NCI-H524 treated with DMSO at 0.1 percent for 48 hours (cell line): ENCODE measurements around the gene DCLRE1A.
"Not testable (repeated sequence)": the region's sequence is repeated elsewhere in the genome, so short reads cannot be mapped to it uniquely, and the experiment has no call there.

Experiments used
- DNase-seq: peaks from one replicate; lab custom pipeline; 2025; lab: John Stamatoyannopoulos, UW

DCLRE1A gene

GRCh38 chr10:113858541-113858940 is 4.7 kb upstream of the DCLRE1A start:
- no peak for DNase-seq

DNA sequence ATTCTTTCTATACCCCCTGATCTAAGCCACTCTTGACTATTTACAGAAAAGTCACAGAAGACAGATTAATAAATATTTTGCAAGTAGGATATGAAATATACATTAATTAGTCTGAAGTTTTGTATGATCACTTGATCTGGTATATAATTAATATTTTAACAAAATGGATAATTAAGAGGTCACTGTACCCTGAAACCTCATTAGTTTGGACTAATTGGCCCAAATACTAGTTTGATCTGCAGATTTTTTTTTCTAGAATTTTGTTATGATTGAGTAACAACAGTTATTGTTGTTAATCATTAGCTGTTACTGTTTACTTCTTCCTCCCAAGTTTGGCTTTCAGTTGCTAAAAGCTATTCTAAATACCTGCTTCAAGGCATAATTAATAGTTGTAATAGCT is 3.3 kb upstream of the DCLRE1A start:
- DNase-seq = no peak

- DNase-seq = no peak
Observed at GRCh38 chr10:113856563-113856962, 2.7 kb upstream of the DCLRE1A start.

GRCh38 chr10:113854761-113855588 is 1.1 kb upstream of the DCLRE1A start:
- no peak for DNase-seq

DNA sequence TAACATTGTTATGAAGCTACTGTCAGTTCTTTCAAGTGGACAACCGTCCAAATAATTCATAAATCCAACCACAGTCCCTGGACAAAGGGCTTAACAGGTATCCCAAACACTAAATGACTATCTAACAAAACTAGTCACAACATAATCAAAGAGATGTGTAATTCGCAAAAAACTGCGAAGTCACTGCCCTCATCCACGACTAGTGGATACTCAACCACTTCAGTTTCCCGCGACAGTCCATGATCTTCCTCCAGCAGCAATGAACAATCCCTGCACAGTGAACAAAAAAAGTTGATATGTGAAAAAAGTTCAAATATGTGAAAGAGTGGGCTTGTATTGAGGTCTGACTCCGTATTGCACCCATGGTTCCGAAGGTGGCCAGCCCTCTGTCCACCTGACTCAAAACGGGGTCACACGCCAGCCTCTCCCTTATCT is 287 bp downstream of the DCLRE1A start:
- no peak for DNase-seq

GRCh38 chr10:113849946-113850345 is 3.9 kb downstream of the DCLRE1A start:
- DNase-seq = no peak

GRCh38 chr10:113849140-113849803 is 4.6 kb downstream of the DCLRE1A start:
- no peak for DNase-seq

DNA sequence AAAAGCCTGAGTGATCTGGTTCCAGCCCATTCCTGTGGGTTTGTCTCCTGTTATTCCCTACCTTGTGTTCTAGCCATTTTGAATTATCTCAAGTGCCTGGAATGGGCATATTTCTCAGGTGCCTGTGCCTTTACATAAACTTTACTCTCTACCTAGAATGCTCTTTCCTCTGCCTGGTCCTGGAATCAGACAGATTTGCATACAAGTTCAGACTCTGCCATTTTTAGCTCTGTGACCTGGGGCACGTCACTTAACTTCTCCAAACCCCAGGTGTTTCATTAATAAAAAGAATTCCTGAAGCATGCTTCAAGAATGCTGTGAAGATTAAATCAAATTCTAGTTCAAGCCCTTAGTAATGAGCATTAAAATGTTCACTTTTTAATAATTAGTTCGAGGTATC is 7.8 kb downstream of the DCLRE1A start:
- no peak for DNase-seq

GRCh38 chr10:113843972-113844485 is 9.9 kb downstream of the DCLRE1A start:
- DNase-seq = no peak

DNA sequence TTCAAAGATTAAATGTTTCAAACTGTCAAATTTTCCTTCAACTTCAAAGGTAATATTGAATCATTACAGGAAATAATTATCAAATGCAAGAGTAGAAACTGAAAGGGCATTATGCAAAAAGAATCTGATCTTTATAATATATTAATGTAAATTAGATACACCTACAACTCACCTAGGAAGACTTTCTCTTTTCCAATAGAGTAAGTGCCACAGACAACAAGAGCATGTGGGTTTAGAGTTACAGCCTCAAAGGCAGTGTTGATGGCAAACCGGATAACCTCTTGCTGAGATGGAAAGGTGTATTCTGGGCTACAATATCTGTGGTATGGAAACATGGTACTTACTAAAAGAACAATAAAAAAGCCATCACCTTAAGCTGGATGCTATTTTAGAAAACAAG is 11.7 kb downstream of the DCLRE1A start:
- no peak for DNase-seq

DNA sequence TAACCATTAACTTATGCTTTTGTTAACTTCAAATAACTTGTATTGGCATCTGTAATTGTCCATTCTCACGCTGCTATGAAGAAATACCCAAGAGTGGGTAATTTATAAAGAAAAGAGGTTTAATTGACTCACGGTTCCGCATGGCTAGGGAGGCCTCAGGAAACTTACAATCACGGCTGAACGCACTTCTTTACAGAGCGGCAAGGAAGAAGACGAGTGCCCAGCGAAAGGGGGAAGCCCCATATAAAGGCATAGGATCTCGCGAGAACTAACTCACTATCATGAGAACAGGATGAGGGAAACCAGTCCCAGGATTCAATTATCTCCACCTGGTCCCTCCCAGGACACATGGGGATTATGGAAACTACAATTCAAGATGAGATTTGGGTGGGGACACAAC is 25.3 kb downstream of the DCLRE1A start:
- DNase-seq = not testable (repeated sequence)

GRCh38 chr10:113825791-113826190 is 28.1 kb downstream of the DCLRE1A start:
- no peak for DNase-seq

DNA sequence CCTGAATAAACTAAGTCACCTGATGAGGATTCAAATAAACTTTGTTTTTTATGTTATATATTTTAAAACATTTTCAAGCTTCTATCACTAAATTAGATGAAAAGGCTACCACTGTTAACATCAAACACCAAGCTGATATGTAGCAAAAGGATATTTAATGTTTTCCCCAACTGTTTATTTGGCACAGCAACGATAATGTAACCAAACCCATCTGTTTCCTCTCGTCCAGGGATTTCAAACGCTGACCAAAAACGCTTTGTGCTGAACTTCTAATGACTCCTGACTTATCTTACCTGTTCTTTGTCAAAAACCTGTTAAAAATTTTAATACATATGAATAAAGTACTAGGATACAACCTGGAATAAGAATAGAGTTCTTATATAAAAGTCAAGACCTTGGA is 30.5 kb downstream of the DCLRE1A start:
- DNase-seq = no peak

DNA sequence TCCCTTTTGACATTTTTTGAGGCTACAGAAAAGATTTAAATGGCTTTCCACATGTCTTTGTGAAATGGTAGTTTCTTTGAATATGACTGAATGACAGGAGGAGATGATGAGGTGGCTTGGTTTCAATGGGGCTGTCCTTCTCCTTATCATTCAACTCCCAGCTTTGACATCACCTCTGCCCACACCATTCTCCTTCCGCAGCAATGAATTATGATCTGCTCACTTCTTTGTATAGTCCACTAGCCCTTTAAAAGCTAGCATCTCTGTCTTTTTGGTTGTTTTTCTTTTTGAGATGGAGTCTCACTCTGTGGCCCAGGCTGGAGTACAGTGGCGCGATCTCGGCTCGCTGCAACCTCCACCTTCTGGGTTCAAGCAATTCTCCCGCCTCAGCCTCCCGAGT is 31.7 kb downstream of the DCLRE1A start:
- DNase-seq = no peak

DNA sequence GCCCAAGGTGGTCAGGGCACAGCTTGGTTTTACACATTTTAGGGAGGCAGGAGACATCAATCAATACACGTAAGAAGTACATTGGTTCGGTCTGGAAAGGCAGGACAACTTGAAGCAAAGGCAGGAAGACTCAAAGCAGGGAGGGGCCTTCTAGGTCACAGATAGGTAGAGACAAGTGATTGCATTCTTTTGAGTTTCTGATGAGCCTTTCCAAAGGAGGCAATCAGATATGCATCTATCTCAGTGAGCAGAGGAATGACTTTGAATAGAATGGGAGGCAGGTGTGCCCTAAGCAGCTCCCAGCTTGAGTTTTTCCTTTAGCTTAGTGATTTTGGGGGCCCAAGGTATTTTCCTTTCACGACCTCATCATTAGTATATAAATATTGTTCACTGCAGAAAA is 32.6 kb downstream of the DCLRE1A start:
- not testable (repeated sequence) for DNase-seq

GRCh38 chr10:113820507-113820906 is 33.4 kb downstream of the DCLRE1A start:
- DNase-seq = no peak

DNA sequence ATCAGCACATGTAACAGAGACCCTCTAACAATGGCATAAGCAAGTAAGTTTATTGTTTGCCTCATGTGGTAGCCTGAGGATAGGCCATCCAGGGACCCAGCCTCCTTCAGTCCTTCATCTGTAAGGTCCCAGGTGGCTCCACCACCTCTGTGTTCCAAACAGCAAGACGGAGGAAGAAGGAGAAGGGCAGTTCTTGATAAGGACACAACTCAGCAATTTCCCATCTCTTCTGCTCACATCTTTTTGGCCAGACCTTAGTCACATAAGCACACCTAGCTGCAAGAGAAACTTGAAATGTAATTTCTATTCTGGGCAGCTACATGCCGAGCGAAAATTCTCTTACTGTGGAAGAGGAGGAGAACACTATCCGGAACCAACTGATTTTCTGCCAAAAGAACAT is 33.9 kb downstream of the DCLRE1A start:
- DNase-seq = no peak

DNA sequence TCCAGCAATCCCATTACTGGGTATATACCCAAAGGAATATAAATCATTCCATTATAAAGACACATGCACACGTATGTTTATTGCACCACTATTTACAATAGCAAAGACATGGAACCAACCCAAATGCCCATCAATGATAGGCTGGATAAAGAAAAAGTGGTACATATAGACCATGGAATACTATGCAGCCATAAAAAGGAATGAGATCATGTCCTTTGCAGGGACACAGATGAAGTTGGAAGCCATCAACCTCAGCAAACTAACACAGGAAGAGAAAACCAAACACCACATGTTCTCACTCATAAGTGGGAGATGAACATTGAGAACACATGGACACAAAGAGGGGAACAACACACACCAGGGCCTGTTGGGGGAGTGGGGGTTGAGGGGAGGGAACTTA is 39.2 kb downstream of the DCLRE1A start:
- not testable (repeated sequence) for DNase-seq

DNA sequence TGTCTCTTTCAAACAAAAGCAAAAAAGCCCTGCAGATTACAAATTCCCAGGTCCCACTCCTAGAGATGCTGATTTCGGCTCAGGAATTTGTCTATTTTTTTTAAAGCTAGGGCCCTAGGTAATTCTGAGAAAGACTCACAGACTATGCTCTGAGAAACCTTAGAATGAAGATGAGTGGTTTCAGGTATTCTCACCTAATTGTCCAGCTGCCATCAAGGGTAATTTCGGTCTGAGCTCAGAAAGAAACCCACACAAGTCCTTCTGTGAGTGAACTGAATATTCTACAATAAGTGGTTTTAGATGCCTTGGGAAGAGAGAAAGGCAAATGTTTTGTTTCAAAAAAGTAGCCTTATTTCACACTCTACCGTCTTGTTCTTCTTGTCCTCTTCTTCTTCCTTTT is 45.7 kb downstream of the DCLRE1A start:
- no peak for DNase-seq

- no peak for DNase-seq
Observed at GRCh38 chr10:113806503-113806902, 47.4 kb downstream of the DCLRE1A start.

DNA sequence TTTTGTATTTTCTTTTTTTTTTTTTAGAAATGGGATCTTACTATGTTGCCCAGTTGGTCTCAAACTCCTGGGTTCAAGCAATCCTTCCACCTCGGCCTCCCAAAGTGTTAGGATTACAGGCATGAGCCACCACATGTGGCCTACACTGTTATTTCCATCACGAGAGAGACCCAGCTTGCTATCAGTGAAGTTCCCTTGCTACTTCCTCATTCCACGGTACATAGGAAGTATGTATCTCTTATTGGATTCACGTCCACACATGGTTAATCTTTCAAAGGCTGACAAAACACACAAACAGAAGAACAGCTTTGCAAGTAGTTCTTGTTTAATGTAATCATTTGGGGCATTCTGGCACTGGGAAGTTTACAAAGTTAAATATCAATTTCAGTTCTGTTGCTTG is 50.9 kb downstream of the DCLRE1A start:
- DNase-seq = no peak

DNA sequence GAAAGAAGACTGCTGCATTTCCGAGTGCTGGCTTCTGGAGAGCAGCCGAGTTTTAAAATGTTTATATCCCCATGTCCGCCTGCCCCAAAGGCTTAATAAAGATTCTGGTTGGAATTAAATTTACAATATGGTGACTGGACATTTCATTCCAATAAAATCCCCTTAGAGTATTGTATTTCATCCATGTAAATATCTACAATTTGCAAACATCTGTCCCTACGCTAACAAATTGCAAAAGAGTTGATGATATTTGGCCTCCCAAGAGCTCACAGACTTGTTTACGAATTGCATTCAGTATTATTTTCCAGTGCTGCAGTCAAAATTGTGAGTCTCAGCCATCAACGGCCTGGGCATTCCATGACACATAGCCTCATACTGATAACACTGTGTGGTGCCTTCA is 52.3 kb downstream of the DCLRE1A start:
- no peak for DNase-seq

DNA sequence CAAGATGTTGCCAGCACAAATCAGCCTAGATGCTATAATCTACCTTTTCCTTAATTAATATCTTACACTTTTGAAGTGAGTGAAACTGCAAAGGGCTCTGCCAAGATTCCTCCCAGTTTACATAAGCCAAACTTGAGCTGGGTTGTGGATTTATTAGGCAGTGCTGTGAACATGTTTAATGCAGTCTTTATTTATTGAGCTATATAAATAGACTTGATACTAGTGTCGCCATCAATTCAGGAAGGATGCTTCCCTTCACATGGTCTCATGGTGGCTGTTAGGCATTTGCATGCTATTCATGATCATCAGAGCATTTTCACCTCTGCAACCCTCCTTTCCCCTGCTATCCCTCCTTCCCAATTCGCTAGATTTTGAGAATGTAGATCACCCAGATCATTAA is 62.2 kb downstream of the DCLRE1A start:
- DNase-seq = no peak
